Fibroblast of lung (primary cell): ENCODE data around the gene NOL7. TPM values are rescaled to one million over a fixed set of nuclear protein-coding genes. Genes with fewer than 3 reads are reported as not detected.

ENCODE experiments used
- DNase-seq, 2 donors: peaks; one replicate each; pipeline versions ENCODE4 v3.0.0 to v3.0.0-alpha.2; 2010; ENCODE audit warnings: low read depth in 2 of 2
- H2AFZ ChIP-seq: 2 replicates; pipeline ENCODE4 v1.5.1; 2012; ENCODE audit warnings: low read length, control low read depth, inconsistent platforms
- H3K27ac ChIP-seq: 2 replicates; pipeline ENCODE4 v1.5.1; 2011; ENCODE audit warnings: low read length, control low read depth; ENCODE audit not compliant: insufficient read depth
- H3K27me3 ChIP-seq: 2 replicates; pipeline ENCODE4 v1.5.1; 2011; ENCODE audit warnings: mild to moderate bottlenecking, low read length; ENCODE audit not compliant: control insufficient read depth, insufficient read depth
- H3K36me3 ChIP-seq: 2 replicates; pipeline ENCODE4 v1.5.1; 2011; ENCODE audit warnings: low read length; ENCODE audit not compliant: control insufficient read depth, insufficient read depth
- H3K4me1 ChIP-seq: 2 replicates; pipeline ENCODE4 v1.5.1; 2011; ENCODE audit warnings: low read length; ENCODE audit not compliant: control insufficient read depth, insufficient read depth; ENCODE audit errors: extremely low read depth
- H3K4me2 ChIP-seq: 2 replicates; pipeline ENCODE4 v1.5.1; 2011; ENCODE audit warnings: low read length, control low read depth; ENCODE audit not compliant: insufficient read depth; ENCODE audit errors: extremely low read depth
- H3K4me3 ChIP-seq, 4 experiments: fragments of 200-600 bp in 1 of 4; sonication (generic) in 1 of 4; replicated peaks in 1 of 4; 2 replicates each; pipeline ENCODE4 v1.5.1; 2011 to 2016; ENCODE audit warnings: low read length in 4 of 4, low read depth in 3 of 4, mild to moderate bottlenecking in 3 of 4, control low read depth in 2 of 4, inconsistent platforms in 1 of 4, mixed read lengths in 1 of 4; ENCODE audit not compliant: insufficient read depth in 1 of 4; ENCODE audit errors: control extremely low read depth in 1 of 4
- H3K79me2 ChIP-seq: 2 replicates; pipeline ENCODE4 v1.5.1; 2012; ENCODE audit warnings: mild to moderate bottlenecking, low read length, inconsistent platforms; ENCODE audit not compliant: control insufficient read depth, insufficient read depth
- H3K9ac ChIP-seq: 2 replicates; pipeline ENCODE4 v1.5.1; 2011; ENCODE audit warnings: mild to moderate bottlenecking, low read length, control low read depth; ENCODE audit not compliant: insufficient read depth
- H3K9me3 ChIP-seq: 2 replicates; pipeline ENCODE4 v1.5.1; 2012; ENCODE audit warnings: low read depth, low read length; ENCODE audit not compliant: control insufficient read depth, insufficient read depth
- H4K20me1 ChIP-seq: 2 replicates; pipeline ENCODE4 v1.5.1; 2011; ENCODE audit warnings: low read length; ENCODE audit not compliant: control insufficient read depth, insufficient read depth; ENCODE audit errors: extremely low read depth
- EZH2 ChIP-seq: IDR thresholded peaks from 2 replicates; pipeline ENCODE4 v1.5.1; 2012; ENCODE audit warnings: low read length, control low read depth, mild to moderate bottlenecking; ENCODE audit errors: missing control alignments
- polyA plus RNA-seq, 2 donors: library from polyadenylated mRNA; depleted of rRNA in 1 of 2; stranded (reverse) in 1 of 2; unstranded in 1 of 2; fragments of >200 nt; gene quantifications; 2 replicates each; pipeline ENCODE4 v1.2.1, GENCODE V29; 2011 to 2012; ENCODE audit warnings: missing spikeins in 1 of 2
- total RNA-seq: library from RNA; depleted of rRNA; stranded (reverse); fragments of >200 nt; gene quantifications from 2 replicates; pipeline ENCODE4 v1.2.1, GENCODE V29; 2014
- TF ChIP-seq, protein P1 (sequence below), 2 donors: IDR thresholded peaks in 1 of 2; conservative IDR thresholded peaks in 1 of 2; 1 replicate in 1 of 2; 2 replicates in 1 of 2; pipeline ENCODE4 v1.5.1; 2011 to 2012; ENCODE audit warnings: low read length in 2 of 2, control low read depth in 1 of 2, inconsistent platforms in 1 of 2, low read depth in 1 of 2, mild to moderate bottlenecking in 1 of 2

NOL7 gene
- total and polyA plus RNA-seq, 2 donors (not counting 1 experiment from before 2014, with no cell fraction given), result 47.2 to 48.0 TPM

GRCh38 chr6:13638626-13639025 lies 23.5 kb downstream of the NOL7 start:
- H3K9ac ChIP-seq, result no peak overlapping the region
- no peak overlapping the region for H3K4me3 ChIP-seq
- no peaks in the 10 kb centered on the region for H4K20me1 ChIP-seq
- no peaks in the 10 kb centered on the region for H3K27me3 ChIP-seq
- no peaks in the 10 kb centered on the region for H3K4me1 ChIP-seq
- H2AFZ ChIP-seq, result no peak overlapping the region
- H3K79me2 ChIP-seq, result no peaks in the 10 kb centered on the region
- DNase-seq, result no peak
- no peaks in the 10 kb centered on the region for H3K36me3 ChIP-seq
- no peak overlapping the region for H3K4me2 ChIP-seq
- no peak overlapping the region for H3K27ac ChIP-seq
- H3K9me3 ChIP-seq, result no peaks in the 10 kb centered on the region
- TF ChIP-seq EZH2, result no peak

DNA sequence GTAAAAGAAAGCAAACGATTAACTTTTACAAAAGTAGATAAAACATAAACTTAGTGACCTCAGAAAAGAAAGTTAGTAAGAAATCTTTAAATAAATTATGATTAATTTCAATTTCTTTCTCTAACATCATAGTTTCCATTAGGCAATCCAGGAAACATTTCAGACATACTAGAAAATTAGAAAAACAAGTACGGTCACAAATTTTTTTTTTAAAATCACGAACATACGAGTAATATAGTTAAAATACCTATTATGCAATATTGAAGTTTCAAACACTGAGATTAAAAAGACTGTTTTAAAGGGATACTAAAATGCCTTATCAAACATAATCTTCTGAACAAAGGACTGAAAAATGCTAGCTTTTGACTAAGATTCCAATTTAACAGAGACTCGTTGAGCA lies 26.2 kb downstream of the NOL7 start:
- TF ChIP-seq EZH2, result no peak
- TF ChIP-seq, protein P1, sequence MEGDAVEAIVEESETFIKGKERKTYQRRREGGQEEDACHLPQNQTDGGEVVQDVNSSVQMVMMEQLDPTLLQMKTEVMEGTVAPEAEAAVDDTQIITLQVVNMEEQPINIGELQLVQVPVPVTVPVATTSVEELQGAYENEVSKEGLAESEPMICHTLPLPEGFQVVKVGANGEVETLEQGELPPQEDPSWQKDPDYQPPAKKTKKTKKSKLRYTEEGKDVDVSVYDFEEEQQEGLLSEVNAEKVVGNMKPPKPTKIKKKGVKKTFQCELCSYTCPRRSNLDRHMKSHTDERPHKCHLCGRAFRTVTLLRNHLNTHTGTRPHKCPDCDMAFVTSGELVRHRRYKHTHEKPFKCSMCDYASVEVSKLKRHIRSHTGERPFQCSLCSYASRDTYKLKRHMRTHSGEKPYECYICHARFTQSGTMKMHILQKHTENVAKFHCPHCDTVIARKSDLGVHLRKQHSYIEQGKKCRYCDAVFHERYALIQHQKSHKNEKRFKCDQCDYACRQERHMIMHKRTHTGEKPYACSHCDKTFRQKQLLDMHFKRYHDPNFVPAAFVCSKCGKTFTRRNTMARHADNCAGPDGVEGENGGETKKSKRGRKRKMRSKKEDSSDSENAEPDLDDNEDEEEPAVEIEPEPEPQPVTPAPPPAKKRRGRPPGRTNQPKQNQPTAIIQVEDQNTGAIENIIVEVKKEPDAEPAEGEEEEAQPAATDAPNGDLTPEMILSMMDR (conservative IDR thresholded peaks at IDR 0.05 in 1 of 2, IDR thresholded peaks at IDR 0.05 in 1 of 2; ENCODE audit: low read depth in 1 of 2, low read length in 2 of 2), result no peak
- no peak overlapping the region for H3K9ac ChIP-seq
- no peak overlapping the region for H3K4me2 ChIP-seq
- no peaks in the 10 kb centered on the region for H3K27me3 ChIP-seq
- H3K4me3 ChIP-seq, result no peak overlapping the region
- no peak overlapping the region for H2AFZ ChIP-seq
- no peaks in the 10 kb centered on the region for H3K4me1 ChIP-seq
- DNase-seq, result no peak
- no peaks in the 10 kb centered on the region for H4K20me1 ChIP-seq
- H3K36me3 ChIP-seq, result no peaks in the 10 kb centered on the region
- H3K27ac ChIP-seq, result no peak overlapping the region
- H3K9me3 ChIP-seq, result no peaks in the 10 kb centered on the region
- H3K79me2 ChIP-seq, result no peaks in the 10 kb centered on the region

DNA sequence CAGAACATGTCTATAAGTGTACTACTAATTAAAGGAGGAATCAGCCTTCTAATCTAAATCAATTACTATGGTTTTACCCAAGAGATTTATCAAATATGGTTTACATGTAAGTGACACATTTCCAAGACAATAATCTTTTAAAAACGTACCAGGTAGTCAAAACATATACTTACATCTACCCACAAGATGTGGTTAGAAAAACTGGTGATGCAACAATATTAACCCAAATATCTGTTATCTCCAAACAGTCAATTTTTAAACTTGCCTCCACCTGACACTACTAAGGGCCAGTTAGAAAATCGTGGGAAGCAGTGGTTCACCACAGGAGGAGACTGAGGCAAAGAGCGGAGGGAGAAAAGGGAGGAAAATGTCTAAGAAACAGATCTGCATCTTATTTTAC lies 28.0 kb downstream of the NOL7 start:
- H2AFZ ChIP-seq, result no peak overlapping the region
- no peak for DNase-seq

More for the DNA sequence above, 28.0 kb downstream of the NOL7 start:
- Histone ChIP-seq H3K27me3 (no peaks in the 10 kb centered on the region), H3K79me2 (no peaks in the 10 kb centered on the region), H3K4me2 (no peak overlapping the region), H3K9ac (no peak overlapping the region), H3K9me3 (no peaks in the 10 kb centered on the region), H3K36me3 (no peaks in the 10 kb centered on the region), H4K20me1 (no peaks in the 10 kb centered on the region), H3K4me3 (no peak overlapping the region), H3K27ac (no peak overlapping the region), H3K4me1 (no peaks in the 10 kb centered on the region)
- TF ChIP-seq, protein P1 (conservative IDR thresholded peaks at IDR 0.05 in 1 of 2, IDR thresholded peaks at IDR 0.05 in 1 of 2; ENCODE audit: low read depth in 1 of 2, low read length in 2 of 2), result no peak
- TF ChIP-seq EZH2, result no peak
